ENCODE data around the gene TCERG1L. TPM values are rescaled to one million over a fixed set of nuclear protein-coding genes. Genes with fewer than 3 reads are reported as not detected.

Gene TCERG1L
- polyA plus RNA-seq, 1 of the 3 experiments (the other 2 are of a cell fraction) = not detected

GRCh38 chr10:131274883-131275282 lies 36.6 kb downstream of the TCERG1L start:
- 49% methylated on average over 3 of the region's 5 CpGs for WGBS (ENCODE audit: low lambda C conversion rate)
- no peak overlapping the region for H3K27ac ChIP-seq (ENCODE audit: low read depth in 2 of 2, low read length in 1 of 2)
- no peaks in the 10 kb centered on the region for H3K79me2 ChIP-seq (ENCODE audit: insufficient read depth)
- H3F3A ChIP-seq (replicated peaks; ENCODE audit: insufficient read depth) = no peaks in the 10 kb centered on the region
- no peaks in the 10 kb centered on the region for H4K20me1 ChIP-seq (ENCODE audit: insufficient read depth)
- H3K4me3 ChIP-seq (ENCODE audit: low read depth in 2 of 2, low read length in 1 of 2) = no peak overlapping the region
- TF ChIP-seq USF2 (IDR thresholded peaks at IDR 0.05; ENCODE audit: borderline replicate concordance, low read depth, low read length) (no peak), MEF2A (IDR thresholded peaks at IDR 0.05; ENCODE audit: borderline replicate concordance, low read depth) (no peak), GABPA (IDR thresholded peaks at IDR 0.05; ENCODE audit: low read depth) (no peak), CTCF (IDR thresholded peaks at IDR 0.05) (no peak), TEAD4 (IDR thresholded peaks at IDR 0.05; ENCODE audit: borderline replicate concordance, insufficient read depth) (no peak), PBX3 (IDR thresholded peaks at IDR 0.05) (no peak), NFIC (IDR thresholded peaks at IDR 0.05; ENCODE audit: borderline replicate concordance) (no peak), MXI1 (IDR thresholded peaks at IDR 0.05; ENCODE audit: low read depth, low read length) (no peak), FOSL2 (IDR thresholded peaks at IDR 0.05; ENCODE audit: borderline replicate concordance, low read depth) (no peak), POLR2AphosphoS5 (IDR thresholded peaks at IDR 0.05; ENCODE audit: low read depth, low read length) (no peak), USF1 (IDR thresholded peaks at IDR 0.05; ENCODE audit: borderline replicate concordance, low read depth) (no peak), NRF1 (IDR thresholded peaks at IDR 0.05; ENCODE audit: low read depth, low read length) (no peak), TCF12 (IDR thresholded peaks at IDR 0.05) (no peak), EZH2phosphoT487 (IDR thresholded peaks at IDR 0.05; ENCODE audit: borderline replicate concordance, low read depth) (no peak)
- POLR2A ChIA-PET = no interaction called here
- H3K36me3 ChIP-seq (replicated peaks in 1 of 2; ENCODE audit: control insufficient read depth in 1 of 2, insufficient read depth in 2 of 2, low read length in 1 of 2) = no peaks in the 10 kb centered on the region
- no peak overlapping the region for H2AFZ ChIP-seq (ENCODE audit: low read depth)
- DNase-seq = no peak
- no peaks in the 10 kb centered on the region for H3K27me3 ChIP-seq (ENCODE audit: insufficient read depth)
- H3K4me1 ChIP-seq (ENCODE audit: control insufficient read depth in 1 of 2, insufficient read depth in 2 of 2, low read depth in 1 of 2, low read length in 1 of 2) = peaks cover 0 to 19% of the 10 kb centered on the region in 2 experiments; a peak in 1 of 4 replicates
- no peak overlapping the region for H3K4me2 ChIP-seq
- H3K9me2 ChIP-seq = no peaks in the 10 kb centered on the region
- H3K9ac ChIP-seq = no peak overlapping the region
- CTCF ChIA-PET = interaction anchor here (1.1 kb wide), 1 partner anchor 21 kb away, joined by 3 read pairs; no protein-coding TSS in a partner anchor
- no peaks in the 10 kb centered on the region for H3K9me3 ChIP-seq
